ENCODE data around the gene ANTXR2. TPM values are rescaled to one million over a fixed set of nuclear protein-coding genes. Genes with fewer than 3 reads are reported as not detected.

Gene ANTXR2
- total and polyA plus RNA-seq, 2 of the 8 experiments (the other 6 are each of a cell fraction or from before 2014, with no cell fraction given), result 1.1 to 7.5 TPM

DNA sequence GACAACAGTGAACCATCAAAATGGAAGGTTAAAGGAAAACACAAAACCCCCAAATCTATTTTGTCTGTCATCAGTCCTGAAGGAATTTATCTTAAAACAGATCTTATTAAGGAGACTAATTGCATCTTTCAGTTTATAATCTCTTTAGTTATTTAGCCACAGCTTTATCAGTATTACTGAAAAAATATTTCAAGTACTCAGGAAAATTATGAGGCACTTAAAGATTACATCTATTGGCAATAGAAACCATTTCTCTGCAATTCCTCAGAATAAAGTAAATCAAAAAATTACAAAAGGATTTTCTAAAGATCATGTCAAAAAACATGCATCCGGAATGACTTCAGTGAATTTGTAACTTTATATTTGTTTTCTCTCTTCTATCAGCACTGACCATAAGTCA lies 35.2 kb downstream of the ANTXR2 start (continued):
- TF ChIP-seq, protein P1, sequence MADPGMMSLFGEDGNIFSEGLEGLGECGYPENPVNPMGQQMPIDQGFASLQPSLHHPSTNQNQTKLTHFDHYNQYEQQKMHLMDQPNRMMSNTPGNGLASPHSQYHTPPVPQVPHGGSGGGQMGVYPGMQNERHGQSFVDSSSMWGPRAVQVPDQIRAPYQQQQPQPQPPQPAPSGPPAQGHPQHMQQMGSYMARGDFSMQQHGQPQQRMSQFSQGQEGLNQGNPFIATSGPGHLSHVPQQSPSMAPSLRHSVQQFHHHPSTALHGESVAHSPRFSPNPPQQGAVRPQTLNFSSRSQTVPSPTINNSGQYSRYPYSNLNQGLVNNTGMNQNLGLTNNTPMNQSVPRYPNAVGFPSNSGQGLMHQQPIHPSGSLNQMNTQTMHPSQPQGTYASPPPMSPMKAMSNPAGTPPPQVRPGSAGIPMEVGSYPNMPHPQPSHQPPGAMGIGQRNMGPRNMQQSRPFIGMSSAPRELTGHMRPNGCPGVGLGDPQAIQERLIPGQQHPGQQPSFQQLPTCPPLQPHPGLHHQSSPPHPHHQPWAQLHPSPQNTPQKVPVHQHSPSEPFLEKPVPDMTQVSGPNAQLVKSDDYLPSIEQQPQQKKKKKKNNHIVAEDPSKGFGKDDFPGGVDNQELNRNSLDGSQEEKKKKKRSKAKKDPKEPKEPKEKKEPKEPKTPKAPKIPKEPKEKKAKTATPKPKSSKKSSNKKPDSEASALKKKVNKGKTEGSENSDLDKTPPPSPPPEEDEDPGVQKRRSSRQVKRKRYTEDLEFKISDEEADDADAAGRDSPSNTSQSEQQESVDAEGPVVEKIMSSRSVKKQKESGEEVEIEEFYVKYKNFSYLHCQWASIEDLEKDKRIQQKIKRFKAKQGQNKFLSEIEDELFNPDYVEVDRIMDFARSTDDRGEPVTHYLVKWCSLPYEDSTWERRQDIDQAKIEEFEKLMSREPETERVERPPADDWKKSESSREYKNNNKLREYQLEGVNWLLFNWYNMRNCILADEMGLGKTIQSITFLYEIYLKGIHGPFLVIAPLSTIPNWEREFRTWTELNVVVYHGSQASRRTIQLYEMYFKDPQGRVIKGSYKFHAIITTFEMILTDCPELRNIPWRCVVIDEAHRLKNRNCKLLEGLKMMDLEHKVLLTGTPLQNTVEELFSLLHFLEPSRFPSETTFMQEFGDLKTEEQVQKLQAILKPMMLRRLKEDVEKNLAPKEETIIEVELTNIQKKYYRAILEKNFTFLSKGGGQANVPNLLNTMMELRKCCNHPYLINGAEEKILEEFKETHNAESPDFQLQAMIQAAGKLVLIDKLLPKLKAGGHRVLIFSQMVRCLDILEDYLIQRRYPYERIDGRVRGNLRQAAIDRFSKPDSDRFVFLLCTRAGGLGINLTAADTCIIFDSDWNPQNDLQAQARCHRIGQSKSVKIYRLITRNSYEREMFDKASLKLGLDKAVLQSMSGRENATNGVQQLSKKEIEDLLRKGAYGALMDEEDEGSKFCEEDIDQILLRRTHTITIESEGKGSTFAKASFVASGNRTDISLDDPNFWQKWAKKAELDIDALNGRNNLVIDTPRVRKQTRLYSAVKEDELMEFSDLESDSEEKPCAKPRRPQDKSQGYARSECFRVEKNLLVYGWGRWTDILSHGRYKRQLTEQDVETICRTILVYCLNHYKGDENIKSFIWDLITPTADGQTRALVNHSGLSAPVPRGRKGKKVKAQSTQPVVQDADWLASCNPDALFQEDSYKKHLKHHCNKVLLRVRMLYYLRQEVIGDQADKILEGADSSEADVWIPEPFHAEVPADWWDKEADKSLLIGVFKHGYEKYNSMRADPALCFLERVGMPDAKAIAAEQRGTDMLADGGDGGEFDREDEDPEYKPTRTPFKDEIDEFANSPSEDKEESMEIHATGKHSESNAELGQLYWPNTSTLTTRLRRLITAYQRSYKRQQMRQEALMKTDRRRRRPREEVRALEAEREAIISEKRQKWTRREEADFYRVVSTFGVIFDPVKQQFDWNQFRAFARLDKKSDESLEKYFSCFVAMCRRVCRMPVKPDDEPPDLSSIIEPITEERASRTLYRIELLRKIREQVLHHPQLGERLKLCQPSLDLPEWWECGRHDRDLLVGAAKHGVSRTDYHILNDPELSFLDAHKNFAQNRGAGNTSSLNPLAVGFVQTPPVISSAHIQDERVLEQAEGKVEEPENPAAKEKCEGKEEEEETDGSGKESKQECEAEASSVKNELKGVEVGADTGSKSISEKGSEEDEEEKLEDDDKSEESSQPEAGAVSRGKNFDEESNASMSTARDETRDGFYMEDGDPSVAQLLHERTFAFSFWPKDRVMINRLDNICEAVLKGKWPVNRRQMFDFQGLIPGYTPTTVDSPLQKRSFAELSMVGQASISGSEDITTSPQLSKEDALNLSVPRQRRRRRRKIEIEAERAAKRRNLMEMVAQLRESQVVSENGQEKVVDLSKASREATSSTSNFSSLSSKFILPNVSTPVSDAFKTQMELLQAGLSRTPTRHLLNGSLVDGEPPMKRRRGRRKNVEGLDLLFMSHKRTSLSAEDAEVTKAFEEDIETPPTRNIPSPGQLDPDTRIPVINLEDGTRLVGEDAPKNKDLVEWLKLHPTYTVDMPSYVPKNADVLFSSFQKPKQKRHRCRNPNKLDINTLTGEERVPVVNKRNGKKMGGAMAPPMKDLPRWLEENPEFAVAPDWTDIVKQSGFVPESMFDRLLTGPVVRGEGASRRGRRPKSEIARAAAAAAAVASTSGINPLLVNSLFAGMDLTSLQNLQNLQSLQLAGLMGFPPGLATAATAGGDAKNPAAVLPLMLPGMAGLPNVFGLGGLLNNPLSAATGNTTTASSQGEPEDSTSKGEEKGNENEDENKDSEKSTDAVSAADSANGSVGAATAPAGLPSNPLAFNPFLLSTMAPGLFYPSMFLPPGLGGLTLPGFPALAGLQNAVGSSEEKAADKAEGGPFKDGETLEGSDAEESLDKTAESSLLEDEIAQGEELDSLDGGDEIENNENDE (IDR thresholded peaks at IDR 0.05; ENCODE audit: insufficient replicate concordance, low read length), result no peak
- no peak for TF ChIP-seq TAF1 (IDR thresholded peaks at IDR 0.05; ENCODE audit: low read depth, low read length)
- TF ChIP-seq CBX8 (IDR thresholded peaks at IDR 0.05; ENCODE audit: borderline replicate concordance, low read depth, low read length), result no peak

Data from H1 (cell line).